Esophagus (tissue), 2 donors: ENCODE results near the gene LSM12. TPM values are rescaled to one million over a fixed set of nuclear protein-coding genes. Genes with fewer than 3 reads are reported as not detected.

ENCODE experiments used
- H3K27ac ChIP-seq, 2 donors: one replicate each; pipeline ENCODE4 v1.5.1; 2013; ENCODE audit warnings: low read depth in 2 of 2, mild to moderate bottlenecking in 2 of 2, inconsistent platforms in 1 of 2, low read length in 1 of 2, moderate library complexity in 1 of 2
- H3K27me3 ChIP-seq, 2 donors: one replicate each; pipeline ENCODE4 v1.6.1; 2013; ENCODE audit warnings: low read length in 2 of 2, control low read depth in 1 of 2, mild to moderate bottlenecking in 1 of 2; ENCODE audit not compliant: insufficient read depth in 2 of 2, control insufficient read depth in 1 of 2
- H3K36me3 ChIP-seq, 2 donors: one replicate each; pipeline ENCODE4 v1.6.1; 2013; ENCODE audit warnings: low read length in 1 of 2; ENCODE audit not compliant: control insufficient read depth in 2 of 2, insufficient read depth in 2 of 2
- H3K4me1 ChIP-seq, 2 donors: one replicate each; pipeline ENCODE4 v1.6.1; 2013; ENCODE audit warnings: low read length in 1 of 2; ENCODE audit not compliant: control insufficient read depth in 2 of 2, insufficient read depth in 2 of 2
- H3K4me3 ChIP-seq, 2 donors: one replicate each; pipeline ENCODE4 v1.5.1; 2013; ENCODE audit warnings: low read length in 2 of 2, mild to moderate bottlenecking in 2 of 2, low read depth in 1 of 2, moderate library complexity in 1 of 2
- H3K9me3 ChIP-seq, 2 donors: one replicate each; pipeline ENCODE4 v1.6.1; 2013; ENCODE audit warnings: mild to moderate bottlenecking in 2 of 2, low read depth in 1 of 2, low read length in 1 of 2, moderate library complexity in 1 of 2; ENCODE audit not compliant: control insufficient read depth in 2 of 2, insufficient read depth in 1 of 2
- WGBS, 2 donors: extraction: QIAGEN DNeasy Blood & Tissue Kit; methylation state at CpG; one replicate each; pipeline ENCODE4 v1.1.7; 2013; 5-methylcytosine and 5-hydroxymethylcytosine counted together
- polyA plus RNA-seq, 2 donors: library from polyadenylated mRNA; stranded (reverse); fragments of 200-250 nt; gene quantifications; one replicate each; pipeline ENCODE4 v1.2.3, GENCODE V29; 2013
- donor health status: healthy with polysubstance abuse.
- donor health status: Bipolar disorder and iron deficiency.

Gene LSM12
- polyA plus RNA-seq, 2 donors: 25.4 to 46.9 TPM

DNA sequence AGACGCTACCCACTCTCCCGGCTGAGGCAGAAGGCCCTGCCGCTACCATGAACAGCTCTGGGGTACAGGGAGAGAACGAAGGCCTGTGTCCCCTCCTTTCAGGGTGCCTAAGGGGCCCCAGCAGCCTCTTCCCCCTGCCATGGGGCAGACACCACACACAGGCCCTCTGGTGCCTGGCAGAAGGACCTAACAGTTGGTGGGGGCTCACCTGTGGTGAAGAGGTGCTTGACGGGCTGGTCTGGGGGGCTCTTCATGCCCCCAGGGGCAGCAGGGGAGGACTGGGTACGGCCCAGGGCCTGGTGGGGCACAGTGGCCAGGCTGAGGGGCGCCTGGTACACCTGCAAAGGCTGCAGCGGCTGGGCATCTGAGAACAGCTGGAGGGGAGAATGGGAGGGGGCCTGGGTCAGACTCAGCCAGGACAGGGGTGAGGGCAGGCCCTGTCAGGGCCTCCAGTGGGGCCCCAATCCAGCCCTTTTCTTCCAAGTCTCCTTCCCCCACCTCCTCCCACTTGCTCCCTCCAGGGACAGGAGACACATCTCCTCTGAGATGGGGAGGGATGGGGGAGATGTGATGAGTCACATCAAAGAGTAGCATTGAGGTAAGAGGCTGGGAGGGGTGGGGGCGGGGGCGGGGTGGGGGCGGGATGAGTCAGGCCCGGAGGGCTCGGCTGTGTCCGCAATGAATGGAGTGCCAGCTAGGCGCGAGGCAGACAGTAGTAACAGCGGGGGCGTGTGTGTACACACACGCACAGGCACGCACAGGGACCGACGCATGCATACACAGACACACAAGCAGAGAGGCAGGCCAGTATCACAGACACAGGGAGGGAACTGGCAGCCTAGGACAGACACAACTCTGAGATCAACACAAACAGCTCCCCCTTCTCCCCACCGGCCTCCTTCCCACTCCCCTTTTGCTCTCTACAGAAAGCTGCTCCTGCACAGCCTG is 20.2 kb upstream of the LSM12 start:
- Histone ChIP-seq H3K27ac (peak overlapping the region in 1 of 2 donors; percentile 56), H3K4me1 (peaks cover 5% of the 10 kb centered on the region in 2 donors), H3K36me3 (peaks cover 28 to 50% of the 10 kb centered on the region in 2 donors), H3K27me3 (no peaks in the 10 kb centered on the region), H3K4me3 (no peak overlapping the region), H3K9me3 (no peaks in the 10 kb centered on the region)
- WGBS, 2 donors: 29 to 44% methylated on average over 22 to 23 of the region's 23 CpGs

DNA sequence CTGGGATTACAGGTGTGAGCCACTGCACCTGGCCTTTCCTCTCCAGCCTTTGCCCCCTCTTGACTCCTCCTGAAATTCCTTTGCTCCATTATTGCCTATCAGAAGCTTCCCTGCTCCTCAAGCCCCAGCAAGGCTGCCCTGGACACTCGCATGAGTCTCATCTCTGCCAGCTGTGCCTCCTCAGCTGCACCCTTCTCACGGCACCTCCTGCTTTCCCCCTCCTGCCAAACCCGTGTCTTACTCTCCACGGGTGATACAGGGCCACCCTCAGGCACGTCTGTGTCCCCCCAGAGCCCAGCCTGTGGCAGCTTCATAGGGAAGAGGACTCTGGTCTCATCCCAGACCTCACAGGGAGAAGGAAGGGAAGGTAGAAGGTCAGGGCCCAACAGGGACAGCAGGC is 19.4 kb upstream of the LSM12 start:
- Histone ChIP-seq H3K27ac (peak overlapping the region in 1 of 2 donors; percentile 54), H3K36me3 (peaks cover 24 to 43% of the 10 kb centered on the region in 2 donors), H3K9me3 (no peaks in the 10 kb centered on the region), H3K27me3 (no peaks in the 10 kb centered on the region), H3K4me1 (peaks cover 5% of the 10 kb centered on the region in 2 donors), H3K4me3 (no peak overlapping the region)
- 60 to 62% methylated on average over 5 of the region's 5 CpGs for WGBS, 2 donors

DNA sequence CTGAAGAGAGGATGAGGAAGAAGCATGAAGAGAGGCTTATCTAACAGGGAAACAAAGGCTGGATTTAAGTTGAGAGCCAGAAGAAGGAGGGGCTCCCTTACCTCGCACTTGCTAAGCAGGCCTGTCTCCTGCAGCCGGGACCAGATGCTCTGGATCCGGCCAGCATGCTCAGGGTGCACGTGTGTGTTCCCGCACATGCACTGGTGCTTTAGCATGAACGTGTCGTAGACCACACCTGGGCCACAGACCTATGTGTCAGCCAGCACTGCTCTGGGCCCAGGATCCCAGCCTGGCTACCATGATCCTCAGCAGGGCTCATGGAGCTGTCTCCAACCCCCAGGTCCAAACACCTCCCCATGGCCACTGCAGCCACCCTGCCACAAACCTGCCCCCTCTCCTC is 18.4 kb upstream of the LSM12 start:
- no peaks in the 10 kb centered on the region for H3K27me3 ChIP-seq
- no peak overlapping the region for H3K27ac ChIP-seq
- no peak overlapping the region for H3K4me3 ChIP-seq
- peaks cover 29 to 53% of the 10 kb centered on the region in 2 donors for H3K36me3 ChIP-seq
- H3K9me3 ChIP-seq: no peaks in the 10 kb centered on the region
- 83 to 84% methylated on average over 7 of the region's 7 CpGs for WGBS, 2 donors
- peaks cover 5% of the 10 kb centered on the region in 2 donors for H3K4me1 ChIP-seq

DNA sequence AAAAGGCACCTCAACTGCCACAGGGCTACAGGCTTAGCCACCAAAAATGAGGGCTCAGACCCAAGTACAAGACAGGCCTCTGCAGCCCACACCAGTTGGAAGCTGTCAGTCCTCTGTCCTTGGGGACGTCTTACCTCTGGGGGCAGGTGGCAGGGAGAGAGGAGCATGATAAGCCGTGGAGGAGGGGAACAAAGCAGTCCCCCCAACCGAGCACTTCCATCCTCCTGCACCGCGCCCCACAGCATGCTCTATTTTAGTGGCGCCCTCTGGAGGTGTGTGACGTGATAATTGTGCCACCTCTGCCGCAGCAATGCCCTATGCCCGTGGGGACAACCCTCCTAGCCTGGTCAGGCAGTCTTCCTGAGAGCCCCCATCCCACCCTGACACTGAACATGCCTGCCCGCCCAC is 17.7 kb upstream of the LSM12 start:
- H3K27me3 ChIP-seq: no peaks in the 10 kb centered on the region
- 63 to 66% methylated on average over 10 of the region's 10 CpGs for WGBS, 2 donors
- no peaks in the 10 kb centered on the region for H3K9me3 ChIP-seq
- no peak overlapping the region for H3K27ac ChIP-seq
- no peak overlapping the region for H3K4me3 ChIP-seq
- peaks cover 29 to 56% of the 10 kb centered on the region in 2 donors for H3K36me3 ChIP-seq
- H3K4me1 ChIP-seq: peaks cover 5% of the 10 kb centered on the region in 2 donors

DNA sequence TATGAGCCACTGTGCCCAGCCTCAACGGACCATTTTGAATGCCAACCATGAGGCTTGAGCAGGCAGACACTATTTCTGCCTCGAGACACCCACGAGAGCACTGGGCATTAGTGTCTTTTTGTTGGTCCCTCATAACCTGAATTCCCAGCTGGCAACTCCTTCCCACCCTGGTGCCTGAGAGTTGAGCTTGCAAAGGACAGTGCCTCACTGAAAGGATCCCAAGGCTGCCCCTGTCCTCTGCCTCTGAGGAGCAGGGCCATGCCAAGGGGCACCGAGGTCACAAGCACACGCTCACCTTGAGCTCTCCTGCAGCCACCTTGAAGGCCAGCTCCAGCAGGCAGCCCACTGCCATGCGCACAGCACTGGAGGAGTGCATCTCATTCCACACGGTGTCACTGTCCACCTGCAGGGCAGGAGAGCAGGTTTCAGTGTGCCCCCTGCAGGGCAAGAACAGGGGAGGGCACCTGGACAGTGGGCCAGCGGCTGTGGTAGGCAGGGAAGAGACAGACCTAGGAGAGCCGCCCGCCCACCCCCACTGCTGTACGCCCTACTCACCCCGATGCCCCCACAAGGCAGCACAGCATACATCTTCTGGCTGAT is 16.9 kb upstream of the LSM12 start:
- 78 to 85% methylated on average over 12 of the region's 12 CpGs for WGBS, 2 donors
- H3K4me3 ChIP-seq: no peak overlapping the region
- no peaks in the 10 kb centered on the region for H3K27me3 ChIP-seq
- H3K27ac ChIP-seq: no peak overlapping the region
- H3K9me3 ChIP-seq: no peaks in the 10 kb centered on the region
- peaks cover 5% of the 10 kb centered on the region in 2 donors for H3K4me1 ChIP-seq
- H3K36me3 ChIP-seq: peaks cover 31 to 61% of the 10 kb centered on the region in 2 donors

DNA sequence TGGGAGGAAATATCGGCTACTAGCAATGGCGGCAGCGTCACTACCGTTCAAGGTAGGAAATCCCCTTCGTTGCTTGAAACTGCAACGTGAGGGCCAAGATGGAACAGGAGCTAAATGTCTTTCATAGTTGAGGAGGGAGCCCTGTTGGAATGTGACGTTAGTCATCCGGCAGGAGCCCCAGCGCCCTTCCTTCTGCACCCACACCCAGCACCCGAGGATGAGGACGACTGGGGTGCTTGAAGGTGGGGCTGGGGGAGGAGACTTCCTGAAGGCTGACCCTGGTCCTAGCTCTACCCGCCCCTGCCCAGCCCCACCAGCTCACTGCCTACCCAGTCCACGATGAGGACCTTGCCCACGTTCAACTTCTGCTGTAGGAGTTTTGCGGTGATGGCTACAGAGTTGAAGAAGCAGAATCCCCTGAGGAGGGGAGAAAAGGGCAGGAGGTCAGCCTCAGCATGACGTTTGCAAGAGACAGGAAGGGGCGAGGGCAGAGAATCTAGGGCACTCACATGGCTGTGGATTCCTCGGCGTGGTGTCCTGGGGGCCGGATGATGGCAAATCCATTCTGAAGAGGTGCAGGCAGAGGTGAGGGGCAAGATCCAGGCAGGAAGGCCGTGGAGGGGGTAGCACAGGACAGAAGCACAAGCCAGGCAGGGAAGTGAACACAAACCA is 15.9 kb upstream of the LSM12 start:
- 80 to 84% methylated on average over 21 of the region's 21 CpGs for WGBS, 2 donors
- no peaks in the 10 kb centered on the region for H3K9me3 ChIP-seq
- peaks cover 31 to 65% of the 10 kb centered on the region in 2 donors for H3K36me3 ChIP-seq
- no peak overlapping the region for H3K27ac ChIP-seq
- H3K4me1 ChIP-seq: peaks cover 4 to 5% of the 10 kb centered on the region in 2 donors
- H3K4me3 ChIP-seq: no peak overlapping the region
- no peaks in the 10 kb centered on the region for H3K27me3 ChIP-seq

DNA sequence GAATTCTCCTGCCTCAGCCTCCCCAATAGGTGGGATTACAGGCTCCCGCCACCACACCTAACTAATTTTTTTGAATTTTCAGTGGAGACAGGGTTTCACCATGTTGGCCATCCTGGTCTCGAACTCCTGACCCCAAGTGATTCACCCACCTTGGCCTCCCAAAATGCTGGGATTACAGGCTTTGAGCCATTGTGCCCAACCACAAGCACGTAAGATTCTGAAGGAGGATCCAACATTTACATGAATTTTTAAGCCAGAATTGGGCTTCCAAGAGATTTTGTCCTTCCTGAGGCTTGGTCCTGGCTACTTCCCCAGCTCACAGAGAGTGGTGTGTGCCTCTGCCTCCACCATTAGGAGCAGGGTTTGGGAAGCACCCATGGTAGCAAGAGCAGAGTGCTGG is 15.2 kb upstream of the LSM12 start:
- Histone ChIP-seq H3K36me3 (peaks cover 31 to 69% of the 10 kb centered on the region in 2 donors), H3K27ac (no peak overlapping the region), H3K27me3 (no peaks in the 10 kb centered on the region), H3K4me3 (no peak overlapping the region), H3K9me3 (no peaks in the 10 kb centered on the region), H3K4me1 (no peaks in the 10 kb centered on the region)
- WGBS, 2 donors: 85 to 91% methylated on average over 3 of the region's 3 CpGs

DNA sequence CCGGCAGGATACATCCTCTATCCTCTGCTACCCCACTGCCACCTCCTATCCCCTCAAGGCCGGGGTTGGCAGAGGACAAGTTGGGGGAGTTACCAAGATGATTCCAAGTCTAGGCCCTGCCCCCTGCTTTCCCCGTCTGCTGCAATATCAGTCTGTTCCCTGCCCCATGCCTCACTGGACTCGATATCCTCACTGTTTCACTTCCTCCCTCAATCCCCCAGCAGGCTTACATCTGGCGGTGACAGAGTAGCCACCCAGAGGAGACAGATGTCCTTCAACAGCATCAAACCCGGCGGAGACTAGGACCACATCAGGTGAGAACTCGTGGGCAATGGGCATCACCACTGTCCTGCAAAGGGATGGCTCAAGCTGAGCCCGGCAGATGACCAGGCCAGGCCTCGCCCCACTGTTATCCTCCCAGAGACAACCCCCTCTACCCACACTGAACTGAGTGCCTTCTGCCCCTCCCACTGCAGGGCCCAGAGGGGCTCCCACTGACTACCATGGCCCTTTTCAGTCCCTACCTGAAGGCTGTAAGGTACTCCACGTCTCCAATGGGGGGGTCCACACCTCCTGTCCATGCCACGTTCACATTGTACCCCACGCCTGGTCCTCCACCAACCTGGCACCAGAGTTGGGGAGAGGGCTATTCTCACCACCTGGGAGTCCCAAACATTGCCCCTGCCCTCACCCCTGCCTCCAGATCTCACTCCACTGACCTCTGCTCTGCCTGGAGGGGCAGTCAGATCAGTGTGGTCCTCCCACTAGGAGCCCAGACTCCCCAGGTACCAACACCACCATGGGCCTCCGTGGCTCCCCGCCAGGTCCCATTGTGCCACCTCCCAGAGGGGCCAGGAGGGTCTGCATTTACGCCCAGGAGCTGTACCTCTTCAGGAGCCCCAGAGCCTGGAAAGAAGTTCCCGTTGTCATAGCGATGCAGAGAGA is 13.7 kb upstream of the LSM12 start:
- H3K4me1 ChIP-seq: no peaks in the 10 kb centered on the region
- no peaks in the 10 kb centered on the region for H3K27me3 ChIP-seq
- no peak overlapping the region for H3K4me3 ChIP-seq
- no peaks in the 10 kb centered on the region for H3K9me3 ChIP-seq
- no peak overlapping the region for H3K27ac ChIP-seq
- peaks cover 31 to 76% of the 10 kb centered on the region in 2 donors for H3K36me3 ChIP-seq
- 85 to 87% methylated on average over 18 of the region's 18 CpGs for WGBS, 2 donors

DNA sequence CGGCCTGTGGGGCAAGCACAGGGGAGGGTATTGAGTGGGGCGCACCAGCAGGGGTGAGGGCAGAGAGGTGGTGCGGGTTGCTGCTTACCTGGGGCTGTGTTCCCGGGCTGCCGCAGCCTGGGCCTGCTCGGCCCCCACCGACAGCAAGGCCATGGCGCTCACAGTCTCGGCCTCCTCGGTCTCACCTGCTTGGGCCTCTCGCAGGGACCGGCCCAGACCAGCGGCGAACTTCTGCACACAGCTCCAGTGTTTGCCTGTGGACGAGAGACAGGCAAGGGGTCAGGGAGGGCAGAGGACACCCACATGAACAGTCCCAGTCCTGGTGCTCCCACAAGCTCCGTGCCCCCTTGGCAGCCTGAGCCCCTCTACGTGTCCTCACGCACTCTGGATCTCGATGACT is 11.9 kb upstream of the LSM12 start:
- no peaks in the 10 kb centered on the region for H3K27me3 ChIP-seq
- peaks cover 0 to 4% of the 10 kb centered on the region in 2 donors for H3K4me1 ChIP-seq
- H3K36me3 ChIP-seq: peaks cover 26 to 70% of the 10 kb centered on the region in 2 donors
- no peak overlapping the region for H3K4me3 ChIP-seq
- no peak overlapping the region for H3K27ac ChIP-seq
- H3K9me3 ChIP-seq: no peaks in the 10 kb centered on the region
- 91% methylated on average over 19 of the region's 19 CpGs for WGBS, 2 donors
